Measurements from ENCODE around the gene JAZF1. TPM values are rescaled to one million over a fixed set of nuclear protein-coding genes. Genes with fewer than 3 reads are reported as not detected.
A peak's percentile ranks its signal among the peaks of the same experiment; 100 is the strongest.

The JAZF1 gene
- total and polyA plus RNA-seq, 2 experiments from 2014 or later: 9.8 to 12.3 TPM

GRCh38 chr7:28037220-28038010 lies 143.2 kb downstream of the JAZF1 start:
- no peaks in the 10 kb centered on the region for H3K4me1 ChIP-seq (ENCODE audit: low read depth)
- no peaks in the 10 kb centered on the region for H3K27me3 ChIP-seq
- TF ChIP-seq CTCF (IDR thresholded peaks at IDR 0.05; ENCODE audit: low read depth, low read length): no peak
- peak in 1 of 2 donors; percentile 91 for DNase-seq (ENCODE audit: low read depth in 1 of 2, low spot score in 1 of 2)
- no peak overlapping the region for H3K27ac ChIP-seq
- H3K9me3 ChIP-seq (ENCODE audit: low read depth): no peaks in the 10 kb centered on the region
- no peaks in the 10 kb centered on the region for H3K36me3 ChIP-seq
- H3K4me3 ChIP-seq: no peak overlapping the region

GRCh38 chr7:28036696-28037095 lies 143.9 kb downstream of the JAZF1 start:
- TF ChIP-seq CTCF (IDR thresholded peaks at IDR 0.05; ENCODE audit: low read depth, low read length): no peak
- DNase-seq (ENCODE audit: low read depth in 1 of 2, low spot score in 1 of 2): no peak
- Histone ChIP-seq H3K4me3 (no peak overlapping the region), H3K9me3 (ENCODE audit: low read depth) (no peaks in the 10 kb centered on the region), H3K36me3 (no peaks in the 10 kb centered on the region), H3K27ac (no peak overlapping the region), H3K4me1 (ENCODE audit: low read depth) (no peaks in the 10 kb centered on the region), H3K27me3 (no peaks in the 10 kb centered on the region)

GRCh38 chr7:28033386-28033785 lies 147.2 kb downstream of the JAZF1 start:
- Histone ChIP-seq H3K27me3 (no peaks in the 10 kb centered on the region), H3K4me3 (no peak overlapping the region), H3K27ac (no peak overlapping the region), H3K4me1 (ENCODE audit: low read depth) (no peaks in the 10 kb centered on the region), H3K9me3 (ENCODE audit: low read depth) (no peaks in the 10 kb centered on the region), H3K36me3 (no peaks in the 10 kb centered on the region)
- no peak for DNase-seq (ENCODE audit: low read depth in 1 of 2, low spot score in 1 of 2)
- no peak for TF ChIP-seq CTCF (IDR thresholded peaks at IDR 0.05; ENCODE audit: low read depth, low read length)

- H3K27ac ChIP-seq: no peak overlapping the region
- no peak for DNase-seq (ENCODE audit: low read depth in 1 of 2, low spot score in 1 of 2)
- TF ChIP-seq CTCF (IDR thresholded peaks at IDR 0.05; ENCODE audit: low read depth, low read length): no peak
- no peaks in the 10 kb centered on the region for H3K27me3 ChIP-seq
- H3K9me3 ChIP-seq (ENCODE audit: low read depth): no peaks in the 10 kb centered on the region
- no peak overlapping the region for H3K4me3 ChIP-seq
- H3K36me3 ChIP-seq: no peaks in the 10 kb centered on the region
- no peaks in the 10 kb centered on the region for H3K4me1 ChIP-seq (ENCODE audit: low read depth)
Observed at GRCh38 chr7:28032738-28033380, 147.7 kb downstream of the JAZF1 start.

GRCh38 chr7:28029051-28029450 lies 151.5 kb downstream of the JAZF1 start:
- Histone ChIP-seq H3K9me3 (ENCODE audit: low read depth) (no peaks in the 10 kb centered on the region), H3K27me3 (no peaks in the 10 kb centered on the region), H3K27ac (no peak overlapping the region), H3K4me3 (no peak overlapping the region), H3K4me1 (ENCODE audit: low read depth) (no peaks in the 10 kb centered on the region), H3K36me3 (no peaks in the 10 kb centered on the region)
- no peak for TF ChIP-seq CTCF (IDR thresholded peaks at IDR 0.05; ENCODE audit: low read depth, low read length)
- DNase-seq (ENCODE audit: low read depth in 1 of 2, low spot score in 1 of 2): no peak

Data from cardiac muscle cell (in vitro differentiated cells and primary cell).